Loucy (cell line): ENCODE data around the gene SCUBE2.

Source experiments
- H2AFZ ChIP-seq: fragments of 200-600 bp; sonication (generic); 2 replicates; pipeline ENCODE4 v1.6.0; 2016; ENCODE audit warnings: antibody characterized with exemption, mild to moderate bottlenecking, low read length, moderate library complexity
- H3F3A ChIP-seq: fragments of 200-600 bp; 2 replicates; pipeline ENCODE4 v1.6.0; 2016; ENCODE audit warnings: antibody characterized with exemption, low read depth, mild to moderate bottlenecking
- H3K27me3 ChIP-seq: fragments of 200-600 bp; sonication (generic); 2 replicates; pipeline ENCODE4 v1.6.1; 2014; ENCODE audit warnings: low read length, mild to moderate bottlenecking; ENCODE audit not compliant: insufficient read depth, poor library complexity, severe bottlenecking
- H3K36me3 ChIP-seq: fragments of 200-600 bp; sonication (generic); 2 replicates; pipeline ENCODE4 v1.6.1; 2016; ENCODE audit warnings: low read length; ENCODE audit not compliant: insufficient read depth
- H3K4me1 ChIP-seq: fragments of 200-600 bp; sonication (generic); 2 replicates; pipeline ENCODE4 v1.5.1; 2014; ENCODE audit warnings: low read length, mild to moderate bottlenecking; ENCODE audit not compliant: insufficient read depth, poor library complexity, severe bottlenecking
- H3K4me2 ChIP-seq: fragments of 200-600 bp; sonication (generic); 2 replicates; pipeline ENCODE4 v1.6.0; 2014; ENCODE audit warnings: antibody characterized with exemption, low read length, low read depth, mild to moderate bottlenecking; ENCODE audit not compliant: poor library complexity, severe bottlenecking
- H3K4me3 ChIP-seq: fragments of 200-600 bp; sonication (generic); 2 replicates; pipeline ENCODE4 v1.5.1; 2014; ENCODE audit warnings: low read length, mild to moderate bottlenecking, mixed read lengths; ENCODE audit not compliant: poor library complexity, severe bottlenecking
- H3K79me2 ChIP-seq: fragments of 200-600 bp; sonication (generic); 2 replicates; pipeline ENCODE4 v1.6.1; 2014; ENCODE audit warnings: low read length; ENCODE audit not compliant: insufficient read depth
- H3K9ac ChIP-seq: fragments of 200-600 bp; sonication (generic); 2 replicates; pipeline ENCODE4 v1.6.0; 2014; ENCODE audit warnings: mild to moderate bottlenecking, low read depth, low read length, moderate library complexity; ENCODE audit not compliant: poor library complexity, severe bottlenecking
- H3K9me2 ChIP-seq: fragments of 200-600 bp; sonication (generic); replicated peaks from 2 replicates; pipeline ENCODE4 v1.6.1; 2016; ENCODE audit warnings: low read depth, low read length, mixed read lengths
- H3K9me3 ChIP-seq: fragments of 200-600 bp; sonication (generic); 2 replicates; pipeline ENCODE4 v1.6.1; 2014; ENCODE audit warnings: mild to moderate bottlenecking, antibody characterized with exemption, low read length, low read depth; ENCODE audit not compliant: insufficient read depth
- H4K20me1 ChIP-seq: fragments of 200-600 bp; sonication (generic); 2 replicates; pipeline ENCODE4 v1.6.0; 2014; ENCODE audit warnings: antibody characterized with exemption, low read length, mild to moderate bottlenecking; ENCODE audit not compliant: insufficient read depth, poor library complexity, severe bottlenecking
- CTCF ChIP-seq: fragments of 200-600 bp; sonication (generic); conservative IDR thresholded peaks from 2 replicates; pipeline ENCODE4 v1.5.1; 2014; ENCODE audit warnings: mild to moderate bottlenecking, antibody characterized with exemption, low read length
- EZH2phosphoT487 ChIP-seq: fragments of 200-600 bp; IDR thresholded peaks from 2 replicates; pipeline ENCODE4 v1.6.1; 2018; ENCODE audit warnings: antibody characterized with exemption, mild to moderate bottlenecking, moderate library complexity, borderline replicate concordance

The SCUBE2 gene

GRCh38 chr11:9092853-9093778, 1.7 kb upstream of the SCUBE2 start:
- Histone ChIP-seq H3K27me3 (no peaks in the 10 kb centered on the region), H2AFZ (no peak overlapping the region), H3K4me3 (no peak overlapping the region), H3F3A (no peaks in the 10 kb centered on the region), H4K20me1 (no peaks in the 10 kb centered on the region), H3K9me3 (no peaks in the 10 kb centered on the region), H3K36me3 (no peaks in the 10 kb centered on the region), H3K79me2 (no peaks in the 10 kb centered on the region), H3K9me2 (no peaks in the 10 kb centered on the region), H3K9ac (no peak overlapping the region), H3K4me1 (no peaks in the 10 kb centered on the region), H3K4me2 (no peak overlapping the region)
- no peak for TF ChIP-seq EZH2phosphoT487
- TF ChIP-seq CTCF = peak; percentile 56

- Histone ChIP-seq H3K36me3 (no peaks in the 10 kb centered on the region), H3K9me3 (no peaks in the 10 kb centered on the region), H3K27me3 (no peaks in the 10 kb centered on the region), H3K9me2 (no peaks in the 10 kb centered on the region), H3F3A (no peaks in the 10 kb centered on the region), H3K9ac (no peak overlapping the region), H3K4me2 (no peak overlapping the region), H3K4me3 (no peak overlapping the region), H2AFZ (no peak overlapping the region), H4K20me1 (no peaks in the 10 kb centered on the region), H3K4me1 (no peaks in the 10 kb centered on the region), H3K79me2 (no peaks in the 10 kb centered on the region)
- no peak for TF ChIP-seq CTCF
- no peak for TF ChIP-seq EZH2phosphoT487
Observed at GRCh38 chr11:9092072-9092471, 673 bp upstream of the SCUBE2 start.

GRCh38 chr11:9090488-9091043, 833 bp downstream of the SCUBE2 start:
- Histone ChIP-seq H3K36me3 (no peaks in the 10 kb centered on the region), H3K79me2 (no peaks in the 10 kb centered on the region), H3K9me2 (no peaks in the 10 kb centered on the region), H4K20me1 (no peaks in the 10 kb centered on the region), H3K4me3 (no peak overlapping the region), H2AFZ (no peak overlapping the region), H3K9ac (no peak overlapping the region), H3K27me3 (no peaks in the 10 kb centered on the region), H3K9me3 (no peaks in the 10 kb centered on the region), H3K4me2 (no peak overlapping the region), H3F3A (no peaks in the 10 kb centered on the region), H3K4me1 (no peaks in the 10 kb centered on the region)
- TF ChIP-seq CTCF = no peak
- TF ChIP-seq EZH2phosphoT487 = no peak
